Renal cortical epithelial cell (primary cell): ENCODE results near the gene PPP2CA. TPM values are rescaled to one million over a fixed set of nuclear protein-coding genes. Genes with fewer than 3 reads are reported as not detected.
A peak's percentile ranks its signal among the peaks of the same experiment; 100 is the strongest.
"Not testable (repeated sequence)": the region's sequence is repeated elsewhere in the genome, so short reads cannot be mapped to it uniquely, and the experiment has no call there.

Experiments used
- DNase-seq: peaks from one replicate; pipeline ENCODE4 v3.0.0-alpha.2; 2011; ENCODE audit warnings: low read depth
- total RNA-seq: library from RNA; depleted of rRNA; stranded (reverse); fragments of >200 nt; gene quantifications from 2 replicates; pipeline ENCODE4 v1.2.3, GENCODE V29; 2014

Gene PPP2CA
- total RNA-seq, 1 donor from 2014 or later: 183 TPM

GRCh38 chr5:134189031-134189430, 36.8 kb downstream of the PPP2CA start:
- DNase-seq: peak; percentile 68

DNA sequence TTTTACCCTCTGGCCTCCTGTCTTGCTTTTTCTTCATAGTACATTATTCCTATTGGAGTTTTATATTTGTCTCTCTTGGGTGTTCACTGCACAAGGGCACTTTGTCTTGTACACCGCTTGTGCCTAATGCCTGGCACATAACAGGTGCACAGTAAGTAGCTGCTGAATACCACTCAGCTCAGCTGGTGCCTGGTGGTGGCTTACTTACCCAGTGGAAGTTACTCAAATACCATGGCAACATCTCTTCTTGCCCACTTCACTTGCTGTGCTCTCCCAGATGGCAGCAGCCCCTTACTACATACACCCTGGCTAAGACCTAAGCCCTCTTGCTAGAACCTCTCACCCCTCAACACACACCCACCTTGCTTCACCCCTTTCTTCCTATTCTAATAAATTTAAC, 37.8 kb downstream of the PPP2CA start:
- DNase-seq: no peak

DNA sequence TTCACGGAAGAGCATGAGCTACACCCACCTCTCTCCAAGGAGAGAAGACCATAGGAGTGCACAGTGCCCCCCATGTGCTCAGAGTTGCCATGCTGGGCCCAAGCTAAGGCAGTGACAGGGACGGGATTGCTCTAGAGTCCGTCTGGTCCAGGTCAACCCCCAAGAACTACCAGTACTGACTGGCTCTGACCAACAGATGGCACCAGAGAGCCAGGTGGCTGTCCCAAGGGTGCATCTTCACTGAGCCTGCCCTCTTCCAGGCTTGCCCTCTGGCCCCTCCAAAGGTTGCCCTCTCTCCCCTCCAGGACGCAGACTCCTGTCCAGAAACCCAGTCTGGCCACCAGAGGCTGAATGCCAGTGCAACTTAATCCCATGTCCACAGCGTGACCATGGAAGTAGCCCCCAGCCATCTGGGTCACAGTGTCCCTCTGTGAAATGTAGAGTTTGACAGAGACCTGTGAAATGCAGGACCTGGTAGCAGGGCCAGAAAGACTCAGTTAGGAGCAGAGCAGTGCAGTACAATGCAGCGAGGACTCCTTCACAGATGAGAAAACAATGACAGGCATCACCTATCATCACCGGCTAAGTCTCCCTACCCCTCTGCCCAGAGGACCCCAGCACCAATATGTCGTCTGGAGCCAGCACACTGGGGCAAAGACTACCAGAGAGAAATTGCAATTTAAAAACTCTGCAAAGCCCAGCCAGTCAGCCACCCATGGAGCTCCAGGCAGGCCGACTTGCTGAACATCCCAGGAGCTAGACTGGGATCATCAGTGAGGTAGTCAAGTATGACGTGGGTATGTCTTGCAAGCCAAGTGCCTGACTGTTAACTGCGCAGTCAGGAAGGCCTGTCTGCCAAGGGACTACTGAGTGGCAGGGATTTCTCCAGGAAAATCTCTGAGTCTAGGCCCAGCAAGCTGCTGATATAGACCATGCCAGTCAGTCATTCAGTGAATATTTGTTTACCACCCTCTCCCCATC, 41.4 kb downstream of the PPP2CA start:
- peak; percentile 58 for DNase-seq

DNA sequence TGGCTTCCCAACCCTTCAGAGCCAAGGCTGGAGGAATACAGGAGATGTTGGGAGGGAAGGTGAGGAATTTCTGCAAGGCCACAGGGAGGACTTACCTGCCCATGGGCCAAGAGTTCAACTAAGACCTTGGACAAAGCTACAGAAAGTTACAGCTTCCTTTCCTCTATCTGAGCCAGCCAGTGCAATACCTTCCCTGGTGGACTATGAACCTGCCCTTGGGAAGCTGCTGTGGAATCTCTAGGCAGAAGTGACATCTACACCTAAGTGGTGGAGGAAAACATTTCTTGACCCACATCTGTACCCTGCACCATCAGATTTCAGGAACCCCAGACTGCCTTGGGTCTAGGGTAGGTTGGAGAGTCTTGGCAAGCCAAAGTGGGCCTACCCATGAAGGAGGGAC, 42.4 kb downstream of the PPP2CA start:
- no peak for DNase-seq

DNA sequence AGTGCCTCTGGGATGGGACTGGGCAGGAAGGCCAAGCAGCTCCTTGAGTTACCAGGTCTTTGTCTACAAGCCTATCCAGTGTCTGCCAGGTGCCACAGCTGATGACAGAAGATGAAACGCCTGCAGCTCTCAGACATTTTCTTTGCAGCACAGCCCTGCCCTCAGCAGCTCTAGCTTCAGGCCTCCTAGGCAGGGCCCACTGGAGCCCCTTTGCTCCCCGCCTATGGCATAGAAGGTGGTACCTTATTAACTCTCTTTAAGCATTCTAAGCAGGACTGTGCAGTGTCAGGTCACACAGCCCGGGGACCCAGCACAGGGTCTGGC, 47.8 kb downstream of the PPP2CA start:
- DNase-seq: no peak

DNA sequence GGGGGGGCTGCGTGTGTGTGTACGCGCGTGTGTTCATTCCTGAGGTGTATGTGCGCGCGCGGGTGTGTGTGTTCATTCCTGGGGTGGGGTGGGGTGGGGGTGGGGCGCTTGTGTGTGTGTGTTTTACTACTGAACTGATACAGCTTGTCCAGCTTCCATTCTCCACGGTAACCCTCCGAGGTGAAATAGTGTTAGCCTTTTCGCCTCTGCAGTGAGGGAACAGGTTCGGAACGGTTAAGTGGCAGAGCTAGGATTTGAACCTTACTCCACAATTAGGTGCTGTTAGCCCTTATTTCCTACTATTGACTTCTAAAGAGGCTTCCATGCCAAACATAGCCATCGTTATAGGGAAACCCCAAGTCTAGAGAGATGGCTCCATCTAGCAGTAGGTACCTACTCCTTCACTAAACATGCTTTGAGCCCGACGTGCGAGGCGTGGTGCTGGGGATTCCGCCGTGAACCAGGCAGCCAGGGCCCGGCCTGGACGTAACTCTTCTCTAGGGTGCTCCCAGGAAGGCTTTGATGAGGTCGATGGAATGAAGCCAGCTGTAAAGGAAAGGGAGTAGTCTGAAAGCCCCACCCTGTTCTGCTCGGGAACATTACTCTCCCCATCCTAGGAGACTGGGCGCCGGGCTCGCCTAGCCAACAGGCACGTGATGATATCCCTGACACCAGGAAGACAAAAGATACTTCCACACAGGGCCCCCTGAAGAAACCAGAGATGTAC, 48.3 kb downstream of the PPP2CA start:
- peak; percentile 44 for DNase-seq

GRCh38 chr5:134176511-134177368, 49.1 kb downstream of the PPP2CA start, which contains the start of gene SKP1:
Gene SKP1 (minus strand): TSS chr5:134176950. CDS start chr5:134174022, 2,928 bp downstream.
- DNase-seq: peak; percentile 49

DNA sequence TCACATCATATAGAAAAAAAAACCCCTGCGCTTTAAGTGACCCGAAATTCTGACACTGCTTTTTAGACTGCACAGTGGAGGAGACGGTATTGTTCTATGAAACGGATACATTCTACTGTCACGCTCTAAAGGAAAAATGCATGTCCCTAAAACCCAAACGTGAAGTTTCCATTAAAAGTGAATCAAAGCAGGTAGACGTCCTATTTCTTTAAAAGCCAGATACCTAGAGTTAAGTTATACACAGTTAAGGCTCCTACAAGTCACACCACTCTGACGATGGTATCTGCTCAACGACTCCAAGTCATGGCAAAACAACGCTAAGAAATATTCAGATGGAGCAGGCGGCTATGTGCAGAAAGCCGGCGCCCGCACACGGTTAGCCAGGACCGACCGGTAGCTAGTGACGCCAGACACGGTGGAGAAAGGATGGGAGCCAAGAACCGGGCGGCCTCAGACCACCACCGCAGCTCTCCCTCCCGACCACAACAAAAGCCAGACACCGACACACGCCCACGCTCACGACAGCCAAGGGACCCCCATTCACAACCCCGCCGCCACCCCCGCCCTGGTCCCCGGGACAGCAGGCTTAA, 49.9 kb downstream of the PPP2CA start:
- peak; percentile 18 for DNase-seq

GRCh38 chr5:134174841-134175839, 50.7 kb downstream of the PPP2CA start:
- peak; percentile 54 for DNase-seq

GRCh38 chr5:134171972-134172371, 53.9 kb downstream of the PPP2CA start:
- DNase-seq: peak; percentile 65

- DNase-seq: no peak
Observed at GRCh38 chr5:134162592-134162991, 63.3 kb downstream of the PPP2CA start.

GRCh38 chr5:134161513-134162395, 64.1 kb downstream of the PPP2CA start:
- no peak for DNase-seq

- DNase-seq: no peak
Observed at GRCh38 chr5:134153657-134154056, 72.2 kb downstream of the PPP2CA start.

- DNase-seq: no peak
Observed at GRCh38 chr5:134153241-134153640, 72.6 kb downstream of the PPP2CA start.

DNA sequence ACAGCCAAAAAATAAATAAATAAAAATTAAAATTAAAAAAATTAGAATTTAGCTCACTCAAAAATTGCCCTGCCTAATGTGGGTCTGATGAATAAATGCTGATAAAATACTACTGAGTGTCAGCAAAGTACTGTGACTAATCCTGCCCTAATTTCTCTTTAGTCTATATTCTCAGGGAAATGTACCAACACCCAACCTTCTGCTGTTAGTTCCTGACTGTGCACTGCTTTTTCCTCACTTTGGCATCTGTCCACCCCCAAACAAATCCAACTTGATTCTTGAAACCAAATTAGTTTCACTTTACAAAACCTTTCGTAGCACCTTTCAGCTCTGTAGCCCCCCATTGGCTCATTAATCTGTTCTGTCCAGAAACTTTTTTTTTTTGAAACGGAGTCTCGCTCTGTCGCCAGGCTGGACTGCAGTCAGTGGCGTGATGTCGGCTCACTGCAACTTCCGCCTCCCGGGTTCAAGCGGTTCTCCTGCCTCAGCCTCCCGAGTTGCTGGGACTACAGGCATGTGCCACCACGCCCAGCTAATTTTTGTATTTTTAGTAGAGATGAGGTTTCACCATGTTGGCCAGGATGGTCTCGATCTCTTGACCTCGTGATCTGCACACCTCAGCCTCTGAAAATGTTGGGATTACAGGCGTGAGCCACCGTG, 73.6 kb downstream of the PPP2CA start:
- DNase-seq: not testable (repeated sequence)

GRCh38 chr5:134151723-134152122, 74.2 kb downstream of the PPP2CA start:
- DNase-seq: no peak

DNA sequence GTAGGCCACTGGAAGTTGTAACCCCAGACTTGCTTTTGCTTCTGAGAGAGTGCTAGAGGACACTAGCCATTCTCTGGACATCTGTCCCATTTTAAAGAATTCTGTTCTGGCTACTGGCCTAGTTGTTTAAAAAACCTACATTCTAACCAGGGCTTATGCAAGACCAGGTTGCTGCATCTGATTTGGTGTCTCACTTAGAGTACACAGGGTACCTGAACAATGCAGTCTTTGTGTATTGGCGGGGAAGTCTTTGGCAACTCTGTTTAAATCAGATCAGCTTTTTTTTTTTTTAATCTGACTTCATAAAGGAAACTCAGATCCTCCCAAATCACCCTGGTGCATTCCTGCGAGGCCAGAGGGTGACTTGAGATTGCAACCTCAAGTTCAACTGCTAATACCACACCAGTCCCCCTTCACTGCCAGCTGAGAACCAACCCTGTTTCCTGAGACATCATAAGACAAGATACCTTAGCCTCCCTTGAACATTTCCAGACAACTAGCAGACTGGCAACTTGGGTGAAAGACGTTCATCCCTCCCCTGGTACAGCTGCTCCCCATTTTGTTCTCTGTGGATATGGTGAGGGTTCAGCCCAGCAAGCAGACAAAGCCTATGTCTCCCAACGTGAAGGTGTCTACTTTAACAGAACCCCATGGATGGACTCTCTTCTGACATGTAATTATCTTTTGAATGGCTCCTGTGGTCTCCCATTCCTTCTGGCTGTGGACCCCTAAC, 76.1 kb downstream of the PPP2CA start:
- peak; percentile 59 for DNase-seq

DNA sequence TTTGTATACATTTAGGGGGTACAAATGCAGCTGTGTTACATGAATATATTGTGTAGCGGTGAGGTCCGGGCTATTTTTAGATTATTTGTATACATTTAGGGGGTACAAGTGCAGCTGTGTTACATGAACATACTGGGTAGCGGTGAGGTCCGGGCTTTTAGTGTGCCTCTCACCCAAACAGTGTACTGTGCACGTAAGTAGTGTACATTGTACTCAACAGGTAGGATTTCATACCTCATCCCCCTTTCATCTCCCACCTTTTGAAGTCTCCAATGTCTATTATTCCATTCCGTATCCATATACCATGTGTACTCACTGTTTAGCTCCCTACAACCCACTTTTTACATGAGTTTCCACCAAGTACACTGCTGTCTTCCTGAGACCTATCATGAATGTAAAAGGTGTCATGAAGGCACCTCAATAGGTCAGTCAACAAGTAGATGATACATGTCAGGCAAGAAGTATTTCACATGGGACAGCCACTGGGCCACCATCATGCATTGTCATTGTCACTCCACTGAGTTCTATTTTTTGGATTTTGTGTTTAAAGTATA, 76.8 kb downstream of the PPP2CA start:
- DNase-seq: no peak
